CD4-positive, CD25-positive, alpha-beta regulatory T cell (primary cell): Measurements from ENCODE around the gene LRRC74B. TPM values are rescaled to one million over a fixed set of nuclear protein-coding genes. Genes with fewer than 3 reads are reported as not detected.
"Not testable (repeated sequence)": the region's sequence is repeated elsewhere in the genome, so short reads cannot be mapped to it uniquely, and the experiment has no call there.

Source experiments
- ATAC-seq, 2 donors: fragments of 150-1000 bp; cut with Tn5 transposase; one replicate each; pipeline ENCODE4 v1.10.0; 2021; ENCODE audit warnings: low read depth in 2 of 2, moderate number of reproducible peaks in 2 of 2, moderate library complexity in 1 of 2
- DNase-seq, 3 donors: peaks; one replicate each; pipeline versions ENCODE4 v3.0.0 to v3.0.0-alpha.2; 2012 to 2022; ENCODE audit warnings: mixed read lengths in 1 of 3
- H3K27ac ChIP-seq: one replicate; pipeline ENCODE4 v1.7.0; 2013; ENCODE audit warnings: mild to moderate bottlenecking, low read length; ENCODE audit not compliant: insufficient read depth, poor library complexity, severe bottlenecking
- H3K27me3 ChIP-seq: one replicate; pipeline ENCODE4 v1.7.0; 2013; ENCODE audit warnings: low read length; ENCODE audit not compliant: control insufficient read depth, insufficient read depth
- H3K36me3 ChIP-seq: one replicate; pipeline ENCODE4 v1.7.0; 2013; ENCODE audit warnings: mild to moderate bottlenecking, low read length, moderate library complexity; ENCODE audit not compliant: control insufficient read depth, insufficient read depth
- H3K4me1 ChIP-seq: 2 replicates; pipeline ENCODE4 v1.7.0; 2013; ENCODE audit warnings: mild to moderate bottlenecking, low read length; ENCODE audit not compliant: insufficient read depth, control insufficient read depth, poor library complexity, severe bottlenecking
- H3K4me3 ChIP-seq: one replicate; pipeline ENCODE4 v1.7.0; 2013; ENCODE audit warnings: low read depth, mild to moderate bottlenecking, low read length, moderate library complexity
- H3K9me3 ChIP-seq, 2 experiments: 1 replicate in 1 of 2; 2 replicates in 1 of 2; pipeline ENCODE4 v1.7.0; 2013; ENCODE audit warnings: low read length in 2 of 2, mild to moderate bottlenecking in 1 of 2, moderate library complexity in 1 of 2; ENCODE audit not compliant: control insufficient read depth in 2 of 2
- H3K27ac Mint-ChIP-seq, 3 donors: one replicate each; pipeline ENCODE4 v1.8.0; 2020 to 2022; ENCODE audit warnings: mild to moderate bottlenecking in 3 of 3, mixed read lengths in 3 of 3, moderate library complexity in 2 of 3
- H3K27me3 Mint-ChIP-seq: one replicate; pipeline ENCODE4 v1.8.0; 2022; ENCODE audit warnings: mild to moderate bottlenecking, mixed read lengths
- H3K36me3 Mint-ChIP-seq: one replicate; pipeline ENCODE4 v1.8.0; 2020; ENCODE audit warnings: mixed read lengths
- H3K4me1 Mint-ChIP-seq, 4 donors: one replicate each; pipeline ENCODE4 v1.8.0; 2020 to 2022; ENCODE audit warnings: mixed read lengths in 4 of 4, mild to moderate bottlenecking in 1 of 4
- H3K4me3 Mint-ChIP-seq, 4 donors: one replicate each; pipeline ENCODE4 v1.8.0; 2020 to 2022; ENCODE audit warnings: mild to moderate bottlenecking in 4 of 4, mixed read lengths in 4 of 4, moderate library complexity in 3 of 4
- H3K9me3 Mint-ChIP-seq, 7 donors: one replicate each; pipeline ENCODE4 v1.8.0; 2020 to 2022; ENCODE audit warnings: mixed read lengths in 7 of 7, mild to moderate bottlenecking in 3 of 7, moderate library complexity in 2 of 7
- polyA plus RNA-seq, 4 donors: library from polyadenylated mRNA; unstranded; fragments of 300-500 nt; fragmentation: Illumina TruSeq; gene quantifications; one replicate each; pipeline ENCODE4 v1.2.3, GENCODE V29; 2021
- total RNA-seq: library from RNA; stranded (reverse); gene quantifications from one replicate; pipeline ENCODE4 v1.2.3, GENCODE V29; 2022

The LRRC74B gene
- total and polyA plus RNA-seq, 5 donors from 2014 or later, result 0.10 TPM; not detected in 4

DNA sequence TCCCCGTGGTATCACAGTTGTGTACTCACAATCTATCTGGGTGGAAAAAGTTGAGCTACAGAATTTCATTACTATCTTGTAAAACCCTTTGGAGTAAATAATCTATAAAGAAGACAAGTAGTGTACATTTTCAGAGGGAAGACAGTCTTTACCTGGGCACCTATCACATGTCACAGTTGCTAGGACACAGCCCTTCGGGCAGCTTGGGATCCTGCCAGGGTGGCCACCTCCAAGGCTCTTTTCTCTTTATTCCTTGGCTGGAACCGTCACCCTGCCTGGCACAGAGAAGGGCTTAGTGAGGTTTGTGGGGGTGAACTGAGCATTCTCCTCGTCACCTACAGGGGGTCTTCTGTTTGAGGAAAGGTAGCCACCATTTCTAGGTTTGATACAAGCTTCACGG is 23.6 kb downstream of the LRRC74B start:
- H3K36me3 ChIP-seq, result no peaks in the 10 kb centered on the region
- H3K9me3 ChIP-seq, result no peaks in the 10 kb centered on the region
- H3K4me3 ChIP-seq, result no peak overlapping the region
- Mint-ChIP-seq H3K9me3 (peaks cover 0 to 2% (median 0%) of the 10 kb centered on the region in 7 donors), H3K4me1 (no peaks in the 10 kb centered on the region), H3K36me3 (no peaks in the 10 kb centered on the region), H3K27ac (peak overlapping the region in 1 of 3 donors; percentile 33), H3K27me3 (peaks cover 10% of the 10 kb centered on the region), H3K4me3 (no peak overlapping the region)
- DNase-seq, result no peak
- H3K27ac ChIP-seq, result no peak overlapping the region
- no peaks in the 10 kb centered on the region for H3K27me3 ChIP-seq
- H3K4me1 ChIP-seq, result no peaks in the 10 kb centered on the region
- no peak for ATAC-seq

DNA sequence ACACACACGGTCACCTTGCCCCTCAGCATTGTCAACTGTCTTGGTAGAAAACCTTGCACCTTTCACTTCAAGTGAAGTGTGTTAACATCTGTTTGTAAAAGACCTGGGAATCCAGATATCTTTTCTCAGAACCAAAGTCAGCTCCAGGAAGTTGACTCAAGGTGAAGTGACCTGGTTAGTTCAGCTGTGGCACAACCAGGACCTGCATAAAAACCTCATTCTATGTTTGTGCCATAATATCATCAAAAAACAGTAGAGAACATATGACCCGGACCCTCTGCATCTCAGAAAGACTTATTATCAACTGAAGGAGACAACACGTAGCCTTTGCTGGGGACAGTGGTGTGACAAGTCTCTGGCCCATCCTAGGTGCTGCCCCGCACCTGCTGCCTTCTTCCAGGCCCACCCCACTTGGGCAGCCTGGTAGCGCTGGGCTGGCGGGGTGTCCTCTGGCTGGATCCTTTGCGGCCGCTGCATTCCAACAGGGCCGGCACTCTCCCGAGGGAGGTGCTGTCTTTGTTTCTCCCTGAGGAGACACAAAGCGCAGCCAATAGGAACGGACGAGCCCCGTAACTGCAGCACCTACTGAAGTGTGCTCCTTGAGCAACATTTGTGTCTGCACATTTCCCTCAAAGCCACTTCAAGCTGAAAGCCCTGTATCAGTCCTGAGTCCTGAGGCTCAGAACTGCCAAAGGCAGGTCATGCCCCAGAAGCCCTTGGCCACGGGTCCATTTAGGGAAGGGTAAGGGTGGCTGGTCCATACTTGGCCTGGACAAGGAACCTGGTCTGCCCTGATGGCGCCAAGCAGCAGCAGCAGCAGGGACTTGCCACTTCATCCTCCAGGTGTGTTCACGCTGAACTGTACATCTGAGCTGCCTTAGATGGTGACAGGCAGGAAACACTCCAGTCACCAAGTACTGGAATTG is 25.2 kb downstream of the LRRC74B start:
- Mint-ChIP-seq H3K36me3 (no peaks in the 10 kb centered on the region), H3K4me3 (no peak overlapping the region), H3K4me1 (no peaks in the 10 kb centered on the region), H3K27ac (no peak overlapping the region), H3K9me3 (peaks cover 0 to 2% (median 0%) of the 10 kb centered on the region in 7 donors), H3K27me3 (peaks cover 1% of the 10 kb centered on the region)
- Histone ChIP-seq H3K4me3 (no peak overlapping the region), H3K27me3 (no peaks in the 10 kb centered on the region), H3K36me3 (no peaks in the 10 kb centered on the region), H3K9me3 (no peaks in the 10 kb centered on the region), H3K27ac (no peak overlapping the region), H3K4me1 (no peaks in the 10 kb centered on the region)
- no peak for DNase-seq
- ATAC-seq, result no peak

DNA sequence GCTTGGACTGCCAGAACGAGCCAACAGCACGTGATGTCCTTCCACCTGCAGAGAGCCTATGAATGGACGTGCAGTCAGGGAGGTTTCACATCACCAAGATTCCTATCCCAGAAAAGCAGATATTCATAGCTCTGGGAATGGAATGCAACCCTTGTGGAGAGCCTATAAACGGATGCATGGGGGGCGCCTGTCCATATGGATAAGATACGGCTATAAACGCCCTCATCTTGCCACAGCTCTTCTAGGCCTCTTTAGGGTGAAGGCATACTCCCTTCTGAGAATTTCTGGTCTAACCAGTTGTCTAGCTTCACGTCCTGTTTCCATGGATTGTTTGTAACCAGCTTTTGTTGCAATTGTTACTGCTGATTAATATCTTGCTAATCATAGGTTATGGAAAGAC is 26.1 kb downstream of the LRRC74B start:
- ATAC-seq, H3K4me3 Mint-ChIP-seq, H3K27me3 Mint-ChIP-seq, H3K27ac ChIP-seq, H3K36me3 Mint-ChIP-seq, H3K9me3 Mint-ChIP-seq, H3K4me1 ChIP-seq, H3K27me3 ChIP-seq, H3K27ac Mint-ChIP-seq, H3K4me1 Mint-ChIP-seq, H3K36me3 ChIP-seq, H3K4me3 ChIP-seq, DNase-seq, H3K9me3 ChIP-seq: not testable (repeated sequence)

DNA sequence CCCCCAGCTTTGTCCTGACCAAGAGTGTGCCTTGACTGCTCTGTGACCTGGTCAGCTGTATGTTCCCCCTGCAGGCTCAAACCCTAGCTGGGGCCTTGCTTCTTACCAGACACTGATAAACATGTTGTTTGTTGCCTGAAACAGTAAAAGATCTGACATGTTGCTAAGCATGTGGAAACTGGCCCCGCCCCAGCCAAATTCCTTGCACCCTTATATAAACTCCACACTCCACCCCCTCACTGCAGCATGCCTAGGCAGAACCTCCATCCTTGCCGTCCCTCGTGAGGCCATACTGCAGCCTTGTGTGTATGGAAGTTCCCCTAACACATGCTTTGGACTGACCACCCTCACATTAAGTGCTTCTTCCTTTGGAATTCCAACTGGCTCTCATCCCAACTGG is 27.3 kb downstream of the LRRC74B start:
- H3K4me1 Mint-ChIP-seq, result no peaks in the 10 kb centered on the region
- H3K4me3 Mint-ChIP-seq, result no peak overlapping the region
- Histone ChIP-seq H3K27ac (no peak overlapping the region), H3K36me3 (no peaks in the 10 kb centered on the region), H3K4me3 (no peak overlapping the region), H3K9me3 (no peaks in the 10 kb centered on the region), H3K27me3 (no peaks in the 10 kb centered on the region), H3K4me1 (no peaks in the 10 kb centered on the region)
- DNase-seq (no peak), ATAC-seq (no peak)
- H3K9me3 Mint-ChIP-seq, result peaks cover 0 to 2% (median 0%) of the 10 kb centered on the region in 7 donors
- peaks cover 5% of the 10 kb centered on the region for H3K27me3 Mint-ChIP-seq
- H3K27ac Mint-ChIP-seq, result no peak overlapping the region
- no peaks in the 10 kb centered on the region for H3K36me3 Mint-ChIP-seq

DNA sequence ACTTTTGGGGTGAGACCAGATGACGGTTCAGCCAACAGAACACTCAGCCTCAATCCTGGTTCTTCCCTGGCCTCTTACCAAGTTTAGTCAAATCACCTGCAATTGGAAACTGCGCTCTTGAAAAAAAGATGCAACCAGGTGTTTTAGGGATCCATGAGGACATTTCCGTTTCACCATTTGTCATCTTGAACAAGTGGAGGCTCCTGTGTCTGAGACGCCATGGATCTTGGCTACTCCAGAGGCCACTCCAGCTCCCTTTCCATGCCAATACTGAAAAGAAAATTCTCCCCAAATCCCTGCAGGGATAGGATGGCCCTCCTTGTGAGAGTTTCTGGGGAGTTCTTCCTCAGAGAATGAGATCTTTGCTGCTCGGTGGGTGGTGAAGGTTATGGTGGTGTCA is 27.7 kb downstream of the LRRC74B start:
- DNase-seq, result no peak
- H3K9me3 ChIP-seq, result no peaks in the 10 kb centered on the region
- Mint-ChIP-seq H3K36me3 (no peaks in the 10 kb centered on the region), H3K4me3 (no peak overlapping the region), H3K4me1 (no peaks in the 10 kb centered on the region), H3K27ac (no peak overlapping the region), H3K9me3 (peaks cover 0 to 2% (median 0%) of the 10 kb centered on the region in 7 donors), H3K27me3 (peaks cover 5% of the 10 kb centered on the region)
- H3K27me3 ChIP-seq, result no peaks in the 10 kb centered on the region
- H3K27ac ChIP-seq, result no peak overlapping the region
- ATAC-seq, result no peak
- no peaks in the 10 kb centered on the region for H3K4me1 ChIP-seq
- H3K4me3 ChIP-seq, result no peak overlapping the region
- H3K36me3 ChIP-seq, result no peaks in the 10 kb centered on the region

DNA sequence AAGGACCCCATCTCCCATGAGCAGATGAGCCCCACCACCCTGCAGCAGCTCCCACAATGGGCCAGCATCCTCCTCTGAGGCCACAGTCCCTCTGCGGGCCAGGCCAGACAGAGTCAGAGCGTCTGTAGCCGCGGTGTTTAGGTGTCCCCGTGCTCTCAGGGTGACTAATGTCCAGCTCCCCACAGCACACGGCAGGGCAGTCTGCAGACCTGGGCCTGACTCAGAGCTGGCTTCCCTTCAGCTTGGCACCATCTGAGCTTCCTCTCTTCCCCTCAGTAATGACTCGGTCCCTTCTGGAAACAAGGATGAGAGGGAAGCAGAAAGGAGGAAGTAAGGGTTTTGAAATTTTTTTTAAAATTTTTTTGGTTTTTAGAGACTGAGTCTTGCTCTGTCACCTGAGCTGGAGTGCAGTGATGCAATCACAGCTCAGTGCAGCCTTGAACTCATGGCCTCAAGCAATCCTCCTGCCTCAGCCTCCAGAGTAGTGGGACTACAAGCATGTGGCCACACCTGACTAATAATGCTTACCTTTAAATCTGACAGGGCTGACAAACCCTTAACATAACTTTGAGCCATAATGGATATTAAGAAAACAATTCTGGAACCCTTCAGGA is 28.5 kb downstream of the LRRC74B start:
- Mint-ChIP-seq H3K27ac (no peak overlapping the region), H3K4me1 (no peaks in the 10 kb centered on the region), H3K27me3 (peaks cover 5% of the 10 kb centered on the region), H3K36me3 (no peaks in the 10 kb centered on the region), H3K4me3 (no peak overlapping the region), H3K9me3 (peaks cover 0 to 2% (median 0%) of the 10 kb centered on the region in 7 donors)
- Histone ChIP-seq H3K27me3 (no peaks in the 10 kb centered on the region), H3K9me3 (no peaks in the 10 kb centered on the region), H3K4me3 (no peak overlapping the region), H3K4me1 (no peaks in the 10 kb centered on the region), H3K36me3 (no peaks in the 10 kb centered on the region), H3K27ac (no peak overlapping the region)
- no peak for ATAC-seq
- no peak for DNase-seq

DNA sequence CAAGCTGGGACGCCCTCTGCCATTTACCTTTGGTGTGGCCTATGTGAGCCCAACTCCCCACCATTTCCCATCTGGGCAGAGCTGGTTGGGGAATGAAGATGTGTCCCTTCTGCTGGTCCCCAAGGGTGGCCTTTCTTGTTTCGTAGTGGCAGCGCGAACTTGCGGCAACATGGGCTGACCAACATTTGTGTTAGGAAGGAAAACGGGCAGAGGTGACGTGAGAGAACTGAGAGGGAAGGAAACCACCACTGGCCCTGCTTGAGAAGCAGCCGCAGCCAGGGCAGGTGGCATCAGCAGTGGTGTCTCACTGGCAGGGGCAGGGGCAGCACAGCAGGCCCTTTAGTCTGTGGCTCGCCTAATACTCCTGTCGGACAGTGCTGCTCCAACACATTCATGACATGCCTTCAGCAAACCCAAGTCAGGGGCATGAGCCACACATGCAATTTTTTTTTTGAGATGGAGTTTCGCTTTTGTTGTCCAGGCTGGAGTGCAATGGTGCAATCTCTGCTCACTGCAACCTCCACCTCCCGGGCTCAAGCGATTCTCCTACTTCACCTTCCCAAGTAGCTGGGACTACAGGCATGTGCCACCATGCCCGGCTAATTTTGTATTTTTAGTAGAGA is 29.9 kb downstream of the LRRC74B start:
- Mint-ChIP-seq H3K36me3 (no peaks in the 10 kb centered on the region), H3K9me3 (peaks cover 0 to 2% (median 0%) of the 10 kb centered on the region in 7 donors), H3K27me3 (peaks cover 5% of the 10 kb centered on the region), H3K27ac (no peak overlapping the region), H3K4me1 (no peaks in the 10 kb centered on the region), H3K4me3 (no peak overlapping the region)
- H3K27ac ChIP-seq, result no peak overlapping the region
- no peak for ATAC-seq
- no peaks in the 10 kb centered on the region for H3K4me1 ChIP-seq
- H3K27me3 ChIP-seq, result no peaks in the 10 kb centered on the region
- DNase-seq, result no peak
- no peak overlapping the region for H3K4me3 ChIP-seq
- H3K9me3 ChIP-seq, result no peaks in the 10 kb centered on the region
- no peaks in the 10 kb centered on the region for H3K36me3 ChIP-seq
